Skin epidermis (tissue), 12 donors: Measurements from ENCODE around the gene PORCN.

Experiments
- H3K27ac ChIP-seq, 21 experiments: fragments of 200-600 bp; sonication (generic) in 11 of 21; one replicate each; pipeline ENCODE4 v1.5.0; 2020; ENCODE audit warnings: mild to moderate bottlenecking in 3 of 21, inconsistent platforms in 2 of 21, moderate library complexity in 2 of 21
- H3K4me3 ChIP-seq, 7 experiments: fragments of 200-600 bp; sonication (generic) in 2 of 7; one replicate each; pipeline ENCODE4 v1.5.0; 2020; ENCODE audit warnings: inconsistent platforms in 2 of 7, mild to moderate bottlenecking in 2 of 7, moderate library complexity in 1 of 7

PORCN gene

DNA sequence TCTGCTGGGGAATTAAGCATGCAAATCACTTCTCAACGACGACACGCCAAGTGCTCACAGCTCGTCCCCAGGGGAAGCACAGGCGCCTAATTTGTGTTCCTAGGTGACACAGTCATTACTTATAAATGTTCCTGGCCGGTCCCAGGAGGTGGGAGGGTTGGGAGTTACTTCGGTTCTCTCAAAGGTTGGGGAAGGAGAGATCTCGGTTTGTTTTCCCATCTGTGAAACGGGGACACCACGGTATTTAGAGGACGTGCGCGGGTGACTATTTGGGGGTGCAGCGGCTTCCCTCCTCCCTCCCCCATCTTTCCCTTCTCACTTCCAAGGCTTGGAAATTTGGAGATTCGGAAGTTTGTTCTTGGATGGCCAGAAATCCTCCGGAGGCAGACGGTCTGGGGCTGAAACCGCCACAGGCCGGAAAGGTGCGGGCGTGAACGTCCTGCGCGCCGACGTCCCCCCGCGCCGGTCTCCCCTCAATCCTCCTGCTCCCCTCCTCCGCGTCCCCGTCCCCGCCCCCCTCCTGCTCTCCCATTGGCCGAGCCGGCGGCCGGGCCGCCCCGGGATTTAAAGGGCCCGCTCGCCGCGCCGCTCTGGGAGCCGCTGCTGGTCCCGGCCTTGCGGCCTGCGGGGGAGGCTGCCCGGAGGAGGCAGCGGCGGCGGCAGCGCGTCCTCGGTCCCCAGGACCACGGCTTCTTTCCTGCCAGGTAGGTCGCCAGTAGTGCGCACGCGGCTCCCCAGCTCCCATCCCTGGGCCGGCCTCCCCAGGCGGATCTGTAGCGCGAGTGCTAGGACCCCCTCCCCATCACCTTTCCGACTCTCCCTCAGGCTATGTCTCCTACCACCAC is at the start of gene PORCN:
Gene PORCN, plus strand, starts transcription at position 593 of the 845 bp plus-strand sequence. CDS start 829 bp downstream, outside the sequence.
- H3K4me3 ChIP-seq, result peak within 1 kb of the TSS; percentile 51 to 77 (median 58)
- H3K27ac ChIP-seq, result peak within 1 kb of the TSS in 20 of 21 experiments; percentile 47 to 86 (median 74)

GRCh38 chrX:48459483-48459882 is 49.3 kb upstream of the PORCN start:
- H3K4me3 ChIP-seq, result no peak overlapping the region
- H3K27ac ChIP-seq, result no peak overlapping the region

- Histone ChIP-seq H3K27ac (no peak overlapping the region), H3K4me3 (no peak overlapping the region)
Measured at GRCh38 chrX:48460031-48460430, 48.8 kb upstream of the PORCN start.

DNA sequence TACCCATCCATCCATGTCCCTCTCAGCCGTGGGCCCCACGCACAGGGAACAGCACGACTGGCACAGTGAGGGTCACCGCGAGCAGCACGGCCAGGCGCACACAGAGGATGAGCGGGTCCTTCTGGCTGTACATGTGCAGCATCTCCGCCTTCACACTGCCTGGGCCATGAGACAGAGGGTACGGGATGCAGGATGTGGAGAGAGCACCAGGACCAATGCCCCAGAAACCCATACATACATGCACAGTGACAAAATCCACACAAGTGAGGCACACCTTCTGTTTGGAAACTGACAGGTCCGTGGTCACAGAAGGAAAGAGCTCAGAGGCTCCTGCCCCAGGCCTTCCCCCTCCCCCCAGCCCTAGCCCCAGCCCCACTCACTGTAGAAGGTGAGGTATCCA is 48.2 kb upstream of the PORCN start:
- no peak overlapping the region for H3K27ac ChIP-seq
- H3K4me3 ChIP-seq, result no peak overlapping the region

DNA sequence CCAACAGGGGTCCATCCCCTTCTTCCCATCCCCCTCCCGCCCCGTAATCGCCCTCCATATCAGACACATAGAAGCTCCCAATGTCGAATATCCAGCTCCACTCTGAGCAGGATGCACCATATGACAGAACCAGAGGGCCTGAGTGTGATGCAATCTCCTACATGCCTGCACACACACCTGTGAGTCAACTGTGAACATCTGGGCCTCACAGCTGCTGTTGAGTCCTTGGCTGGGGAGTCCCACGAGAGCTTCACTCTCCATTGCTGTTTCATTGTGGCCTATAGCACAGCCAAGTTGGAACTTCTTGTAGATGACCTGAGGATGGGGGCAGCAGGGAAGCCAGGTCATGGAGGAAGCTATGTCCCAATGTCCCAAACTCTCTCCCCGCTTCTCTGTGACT is 47.0 kb upstream of the PORCN start:
- H3K27ac ChIP-seq, result no peak overlapping the region
- no peak overlapping the region for H3K4me3 ChIP-seq

- H3K4me3 ChIP-seq, result no peak overlapping the region
- H3K27ac ChIP-seq, result peak overlapping the region in 9 of 21 experiments; percentile 31 to 67 (median 51)
Measured at GRCh38 chrX:48465336-48465933, 43.4 kb upstream of the PORCN start.

DNA sequence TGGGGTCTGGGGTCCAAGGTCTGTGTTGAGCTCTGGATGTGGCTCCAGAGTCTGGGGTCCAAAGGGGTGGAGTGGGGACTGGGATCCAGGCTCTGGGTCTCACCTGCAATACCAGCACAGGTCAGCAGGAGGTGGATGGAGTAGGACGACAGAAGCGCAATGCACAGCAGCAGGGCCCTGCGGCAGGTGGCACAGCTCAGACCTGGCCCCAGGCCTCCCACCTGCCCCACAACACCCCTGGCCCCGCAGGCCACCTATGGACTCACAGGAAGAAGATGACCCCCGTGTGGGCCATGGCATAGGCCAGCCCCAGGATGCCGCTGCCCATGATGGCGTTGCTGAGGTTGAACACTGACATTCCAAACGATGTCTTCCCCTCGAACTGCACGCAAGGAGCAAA is 42.1 kb upstream of the PORCN start:
- Histone ChIP-seq H3K27ac (peak overlapping the region in 5 of 21 experiments; percentile 51 to 73 (median 54)), H3K4me3 (peak overlapping the region in 1 of 7 experiments; percentile 40)

GRCh38 chrX:48467281-48467761 is 41.5 kb upstream of the PORCN start:
- peak overlapping the region in 13 of 21 experiments; percentile 9 to 83 (median 62) for H3K27ac ChIP-seq
- H3K4me3 ChIP-seq, result peak overlapping the region in 6 of 7 experiments; percentile 19 to 40 (median 28)

DNA sequence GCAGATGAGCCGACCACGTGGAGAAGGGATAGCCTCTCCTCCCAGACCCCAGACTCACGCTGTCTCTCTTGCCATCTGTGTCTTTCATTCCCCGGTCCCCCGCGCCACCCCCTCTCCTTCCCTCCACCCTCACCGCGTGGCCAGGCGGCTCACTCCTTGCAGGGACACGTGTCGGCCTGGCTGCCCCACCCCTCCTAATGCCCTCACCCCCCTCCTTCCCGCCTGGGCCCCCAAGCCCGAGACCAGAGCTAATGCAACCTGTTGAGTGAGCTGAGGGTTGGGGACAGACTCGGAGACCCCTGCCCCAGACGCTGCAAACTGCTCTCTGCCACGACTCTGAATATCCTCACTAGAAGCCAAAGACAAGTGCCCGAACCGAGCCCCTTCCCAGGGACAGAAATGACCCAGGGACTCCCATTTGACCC is 40.5 kb upstream of the PORCN start:
- Histone ChIP-seq H3K27ac (peak overlapping the region in 17 of 21 experiments; percentile 21 to 83 (median 63)), H3K4me3 (peak overlapping the region; percentile 19 to 40 (median 30))

- peak overlapping the region; percentile 19 to 40 (median 30) for H3K4me3 ChIP-seq
- peak overlapping the region in 17 of 21 experiments; percentile 21 to 83 (median 63) for H3K27ac ChIP-seq
Measured at GRCh38 chrX:48468693-48469691, 39.8 kb upstream of the PORCN start.

- Histone ChIP-seq H3K4me3 (peak within 1 kb of the TSS; percentile 19 to 40 (median 30)), H3K27ac (peak within 1 kb of the TSS in 16 of 21 experiments; percentile 21 to 83 (median 64))
Measured at GRCh38 chrX:48470110-48470832, 38.5 kb upstream of the PORCN start, which contains the start of gene SLC38A5. Gene SLC38A5, minus strand, starts transcription at chrX:48470260. Its CDS starts 2,336 bp downstream, at chrX:48467924.

- Histone ChIP-seq H3K4me3 (no peak overlapping the region), H3K27ac (no peak overlapping the region)
Measured at GRCh38 chrX:48470833-48471118, 38.0 kb upstream of the PORCN start.

GRCh38 chrX:48471504-48471903 is 37.3 kb upstream of the PORCN start:
- Histone ChIP-seq H3K27ac (no peak overlapping the region), H3K4me3 (no peak overlapping the region)

GRCh38 chrX:48472225-48472624 is 36.6 kb upstream of the PORCN start:
- Histone ChIP-seq H3K27ac (no peak overlapping the region), H3K4me3 (no peak overlapping the region)

- Histone ChIP-seq H3K4me3 (no peak overlapping the region), H3K27ac (peak overlapping the region in 11 of 21 experiments; percentile 6 to 64 (median 45))
Measured at GRCh38 chrX:48472851-48473703, 35.7 kb upstream of the PORCN start.

- H3K4me3 ChIP-seq, result no peak overlapping the region
Measured at GRCh38 chrX:48473704-48473990, 35.1 kb upstream of the PORCN start.

DNA sequence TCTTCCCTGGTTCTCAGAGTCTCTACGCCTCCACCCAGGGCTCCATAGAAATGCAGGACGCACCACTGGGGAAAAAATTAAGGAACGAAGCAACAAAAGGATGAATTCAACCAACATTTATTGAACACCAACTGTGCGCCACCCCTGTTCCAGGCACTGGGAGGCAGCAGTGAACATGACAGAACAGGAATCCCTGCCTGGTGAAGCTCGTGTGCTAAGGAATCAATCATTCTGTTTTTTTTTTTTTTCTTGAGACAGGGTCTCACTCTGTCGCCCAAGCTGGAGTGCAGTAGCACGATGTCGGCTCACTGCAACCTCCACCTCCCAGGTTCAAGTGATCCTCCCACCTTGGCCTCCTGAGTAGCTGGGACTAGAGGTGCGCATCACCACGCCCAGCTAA is 34.7 kb upstream of the PORCN start:
- Histone ChIP-seq H3K4me3 (no peak overlapping the region), H3K27ac (peak overlapping the region in 8 of 21 experiments; percentile 6 to 64 (median 50))

More at GRCh38 chrX:48473704-48473990, 35.1 kb upstream of the PORCN start:
- H3K27ac ChIP-seq, result peak overlapping the region in 11 of 21 experiments; percentile 6 to 64 (median 45)

- Histone ChIP-seq H3K27ac (peak overlapping the region in 2 of 21 experiments; percentile 37 to 86), H3K4me3 (no peak overlapping the region)
Measured at GRCh38 chrX:48474581-48474980, 34.2 kb upstream of the PORCN start.
